ENCODE measurements around the gene ZDHHC4. TPM values are rescaled to one million over a fixed set of nuclear protein-coding genes. Genes with fewer than 3 reads are reported as not detected.
A peak's percentile ranks its signal among the peaks of the same experiment; 100 is the strongest.

ZDHHC4 gene
- total RNA-seq, 1 donor from 2014 or later: 67.9 TPM

DNA sequence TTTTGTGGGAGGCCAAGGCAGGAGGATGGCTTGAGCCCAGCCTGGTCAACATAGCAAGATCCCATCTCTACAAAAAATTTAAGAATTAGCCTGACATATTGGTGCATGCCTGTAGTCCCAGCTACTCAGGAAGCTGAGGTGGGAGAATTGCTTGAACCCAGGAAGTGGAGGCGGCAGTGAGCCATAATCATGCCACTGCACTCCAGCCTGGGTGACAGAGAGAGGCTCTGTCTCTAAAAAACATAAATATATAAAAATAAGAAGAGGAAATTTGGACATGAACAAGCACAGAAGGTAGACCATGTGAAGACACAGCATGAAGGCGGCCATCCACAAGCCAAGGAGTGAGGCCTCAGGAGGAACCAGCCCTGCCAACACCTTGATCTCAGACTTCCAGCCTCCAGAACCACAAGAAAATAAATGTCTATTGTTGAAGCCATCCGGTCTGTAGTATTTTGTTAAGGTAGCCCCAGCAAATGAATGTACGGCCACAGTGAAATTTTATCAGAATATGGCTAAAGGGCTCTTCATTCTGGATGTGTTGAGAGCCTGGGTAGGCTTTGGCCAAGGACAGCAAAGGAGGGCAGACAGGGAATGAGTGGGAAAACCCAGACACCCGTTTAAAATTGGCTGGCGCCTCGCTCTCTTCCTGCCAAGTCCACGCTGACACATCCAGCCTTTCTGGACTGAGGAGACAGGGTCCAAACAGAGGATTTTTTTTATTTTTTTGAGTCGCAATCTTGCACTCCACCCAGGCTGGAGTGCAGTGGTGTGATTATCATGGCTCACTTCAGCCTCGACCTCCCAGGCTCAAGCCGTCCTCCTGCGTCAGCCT is 13.1 kb upstream of the ZDHHC4 start:
- Mint-ChIP-seq H3K4me3 (no peak overlapping the region), H3K27me3 (peaks cover 9% of the 10 kb centered on the region), H3K4me1 (ENCODE audit: unreplicated experiment) (no peaks in the 10 kb centered on the region), H3K27ac (no peak overlapping the region), H3K36me3 (no peaks in the 10 kb centered on the region), H3K9me3 (no peaks in the 10 kb centered on the region)
- TF ChIP-seq, protein P1, sequence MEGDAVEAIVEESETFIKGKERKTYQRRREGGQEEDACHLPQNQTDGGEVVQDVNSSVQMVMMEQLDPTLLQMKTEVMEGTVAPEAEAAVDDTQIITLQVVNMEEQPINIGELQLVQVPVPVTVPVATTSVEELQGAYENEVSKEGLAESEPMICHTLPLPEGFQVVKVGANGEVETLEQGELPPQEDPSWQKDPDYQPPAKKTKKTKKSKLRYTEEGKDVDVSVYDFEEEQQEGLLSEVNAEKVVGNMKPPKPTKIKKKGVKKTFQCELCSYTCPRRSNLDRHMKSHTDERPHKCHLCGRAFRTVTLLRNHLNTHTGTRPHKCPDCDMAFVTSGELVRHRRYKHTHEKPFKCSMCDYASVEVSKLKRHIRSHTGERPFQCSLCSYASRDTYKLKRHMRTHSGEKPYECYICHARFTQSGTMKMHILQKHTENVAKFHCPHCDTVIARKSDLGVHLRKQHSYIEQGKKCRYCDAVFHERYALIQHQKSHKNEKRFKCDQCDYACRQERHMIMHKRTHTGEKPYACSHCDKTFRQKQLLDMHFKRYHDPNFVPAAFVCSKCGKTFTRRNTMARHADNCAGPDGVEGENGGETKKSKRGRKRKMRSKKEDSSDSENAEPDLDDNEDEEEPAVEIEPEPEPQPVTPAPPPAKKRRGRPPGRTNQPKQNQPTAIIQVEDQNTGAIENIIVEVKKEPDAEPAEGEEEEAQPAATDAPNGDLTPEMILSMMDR (conservative IDR thresholded peaks at IDR 0.05): no peak
- DNase-seq (ENCODE audit: extremely low spot score, unreplicated experiment): no peak

DNA sequence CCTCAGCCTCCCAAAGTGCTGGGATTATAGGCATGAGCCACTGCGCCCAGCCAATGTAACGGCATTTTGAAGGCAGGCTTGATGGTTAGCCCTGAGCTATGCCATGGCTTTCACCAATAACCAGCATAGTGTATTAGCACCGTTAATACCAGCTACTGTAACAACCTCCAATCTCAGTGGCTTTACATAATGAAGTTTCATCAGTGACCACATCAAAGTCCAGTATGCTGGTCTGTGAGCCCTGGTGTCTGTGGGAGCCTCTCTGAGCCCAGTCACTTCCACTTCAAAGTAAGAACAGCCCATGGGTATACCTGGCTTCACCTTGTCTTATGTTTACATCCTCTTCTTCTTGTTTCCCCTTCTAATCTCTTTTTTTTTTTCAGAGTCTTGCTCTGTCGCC is 11.6 kb upstream of the ZDHHC4 start:
- Mint-ChIP-seq H3K36me3 (no peaks in the 10 kb centered on the region), H3K27me3 (peaks cover 5% of the 10 kb centered on the region), H3K4me1 (ENCODE audit: unreplicated experiment) (no peaks in the 10 kb centered on the region), H3K4me3 (no peak overlapping the region), H3K9me3 (no peaks in the 10 kb centered on the region), H3K27ac (no peak overlapping the region)
- no peak for DNase-seq (ENCODE audit: extremely low spot score, unreplicated experiment)
- TF ChIP-seq, protein P1 (conservative IDR thresholded peaks at IDR 0.05): no peak

GRCh38 chr7:6567886-6568285 is 9.4 kb upstream of the ZDHHC4 start:
- Mint-ChIP-seq H3K9me3 (no peaks in the 10 kb centered on the region), H3K27ac (no peak overlapping the region), H3K4me3 (no peak overlapping the region), H3K36me3 (no peaks in the 10 kb centered on the region), H3K27me3 (peaks cover 9% of the 10 kb centered on the region), H3K4me1 (ENCODE audit: unreplicated experiment) (no peaks in the 10 kb centered on the region)
- DNase-seq (ENCODE audit: extremely low spot score, unreplicated experiment): no peak
- TF ChIP-seq, protein P1 (conservative IDR thresholded peaks at IDR 0.05): no peak

- Mint-ChIP-seq H3K4me1 (ENCODE audit: unreplicated experiment) (no peaks in the 10 kb centered on the region), H3K27ac (no peak overlapping the region), H3K36me3 (no peaks in the 10 kb centered on the region), H3K27me3 (peaks cover 6% of the 10 kb centered on the region), H3K9me3 (no peaks in the 10 kb centered on the region), H3K4me3 (no peak overlapping the region)
- TF ChIP-seq, protein P1 (conservative IDR thresholded peaks at IDR 0.05): no peak
- DNase-seq (ENCODE audit: extremely low spot score, unreplicated experiment): no peak
These were observed 6.0 kb upstream of the ZDHHC4 start for GRCh38 chr7:6571160-6571779.

DNA sequence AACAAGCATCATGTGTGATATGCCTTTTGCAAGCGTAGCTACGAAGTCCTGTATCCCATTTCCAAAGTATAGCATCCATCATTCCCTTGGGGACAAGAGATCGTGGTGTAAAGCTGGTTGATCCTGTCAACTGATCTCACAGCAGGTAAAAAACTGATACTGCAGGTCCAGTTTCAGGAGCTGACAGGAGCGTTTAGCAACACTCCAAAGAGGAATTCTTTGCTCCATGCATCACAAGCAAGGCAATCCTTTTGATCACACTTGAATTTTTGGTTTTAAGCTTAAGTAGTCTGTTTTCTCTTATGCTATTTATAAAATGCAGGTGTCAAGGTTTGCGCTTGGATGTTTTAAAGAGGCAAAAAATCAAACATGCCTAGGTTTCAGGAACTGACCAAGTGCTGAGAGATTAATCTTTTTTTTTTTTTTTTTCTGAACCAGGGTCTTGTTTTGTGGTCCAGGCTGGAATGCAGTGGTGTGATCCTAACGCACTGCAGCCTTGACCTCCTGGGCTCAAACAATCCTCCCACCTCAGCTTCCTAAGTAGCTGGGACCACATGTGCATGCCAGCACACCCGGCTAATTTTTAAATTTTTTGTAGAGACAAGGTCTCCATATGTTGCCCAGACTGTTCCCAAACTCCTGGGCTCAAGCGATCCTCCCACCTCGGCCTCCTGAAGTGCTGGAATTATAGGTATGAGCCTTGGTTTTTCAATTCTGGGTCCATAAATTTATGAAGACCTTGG is 1.8 kb upstream of the ZDHHC4 start:
- Mint-ChIP-seq H3K36me3 (peaks cover 4% of the 10 kb centered on the region), H3K4me3 (peak overlapping the region; percentile 74), H3K9me3 (no peaks in the 10 kb centered on the region), H3K27me3 (peaks cover 4% of the 10 kb centered on the region), H3K4me1 (ENCODE audit: unreplicated experiment) (peaks cover 10% of the 10 kb centered on the region), H3K27ac (no peak overlapping the region)
- TF ChIP-seq, protein P1 (conservative IDR thresholded peaks at IDR 0.05): no peak
- DNase-seq (ENCODE audit: extremely low spot score, unreplicated experiment): no peak
